Stimulated activated CD4-positive, alpha-beta T cell treated with anti-CD3 and anti-CD28 coated beads, Interleukin-12 subunit alpha, Interleukin-12 subunit beta, amount 100 ng/mL, for 4 hours (primary cell): ENCODE data around the gene COL25A1.

Experiments
- DNase-seq: peaks from one replicate; pipeline ENCODE4 v3.0.0-alpha.2; 2020

The COL25A1 gene

GRCh38 chr4:109211671-109212070 lies 90.8 kb downstream of the COL25A1 start:
- DNase-seq = no peak

GRCh38 chr4:109209647-109210046 lies 92.8 kb downstream of the COL25A1 start:
- DNase-seq = no peak

- no peak for DNase-seq
These were observed 94.6 kb downstream of the COL25A1 start for GRCh38 chr4:109207898-109208297.

GRCh38 chr4:109207061-109207460 lies 95.4 kb downstream of the COL25A1 start:
- no peak for DNase-seq

- DNase-seq = no peak
These were observed 95.8 kb downstream of the COL25A1 start for GRCh38 chr4:109206620-109207019.

GRCh38 chr4:109205186-109205585 lies 97.3 kb downstream of the COL25A1 start:
- no peak for DNase-seq

GRCh38 chr4:109199585-109199984 lies 102.9 kb downstream of the COL25A1 start:
- no peak for DNase-seq

- no peak for DNase-seq
These were observed 106.8 kb downstream of the COL25A1 start for GRCh38 chr4:109195646-109196045.

GRCh38 chr4:109191216-109191615 lies 111.2 kb downstream of the COL25A1 start:
- DNase-seq = no peak

GRCh38 chr4:109186458-109186945 lies 116.0 kb downstream of the COL25A1 start:
- DNase-seq = no peak

- DNase-seq = no peak
These were observed 116.5 kb downstream of the COL25A1 start for GRCh38 chr4:109185951-109186350.

- no peak for DNase-seq
These were observed 116.9 kb downstream of the COL25A1 start for GRCh38 chr4:109185548-109185947.

GRCh38 chr4:109184491-109184961 lies 117.9 kb downstream of the COL25A1 start:
- no peak for DNase-seq

GRCh38 chr4:109183931-109184490 lies 118.4 kb downstream of the COL25A1 start:
- no peak for DNase-seq

GRCh38 chr4:109182696-109183095 lies 119.8 kb downstream of the COL25A1 start:
- DNase-seq = no peak

GRCh38 chr4:109179061-109179460 lies 123.4 kb downstream of the COL25A1 start:
- no peak for DNase-seq

GRCh38 chr4:109177096-109177810 lies 125.2 kb downstream of the COL25A1 start:
- DNase-seq = no peak

GRCh38 chr4:109174224-109174953 lies 128.1 kb downstream of the COL25A1 start:
- DNase-seq = no peak

GRCh38 chr4:109172301-109172700 lies 130.2 kb downstream of the COL25A1 start:
- no peak for DNase-seq

- DNase-seq = no peak
These were observed 131.4 kb downstream of the COL25A1 start for GRCh38 chr4:109171070-109171469.

GRCh38 chr4:109169170-109169569 lies 133.3 kb downstream of the COL25A1 start:
- DNase-seq = no peak

GRCh38 chr4:109166586-109166985 lies 135.9 kb downstream of the COL25A1 start:
- DNase-seq = no peak

- no peak for DNase-seq
These were observed 136.3 kb downstream of the COL25A1 start for GRCh38 chr4:109166126-109166525.

GRCh38 chr4:109164011-109164410 lies 138.4 kb downstream of the COL25A1 start:
- no peak for DNase-seq
